ENCODE measurements around the gene PMM2.
"Not testable (repeated sequence)": the region's sequence is repeated elsewhere in the genome, so short reads cannot be mapped to it uniquely, and the experiment has no call there.

The PMM2 gene

DNA sequence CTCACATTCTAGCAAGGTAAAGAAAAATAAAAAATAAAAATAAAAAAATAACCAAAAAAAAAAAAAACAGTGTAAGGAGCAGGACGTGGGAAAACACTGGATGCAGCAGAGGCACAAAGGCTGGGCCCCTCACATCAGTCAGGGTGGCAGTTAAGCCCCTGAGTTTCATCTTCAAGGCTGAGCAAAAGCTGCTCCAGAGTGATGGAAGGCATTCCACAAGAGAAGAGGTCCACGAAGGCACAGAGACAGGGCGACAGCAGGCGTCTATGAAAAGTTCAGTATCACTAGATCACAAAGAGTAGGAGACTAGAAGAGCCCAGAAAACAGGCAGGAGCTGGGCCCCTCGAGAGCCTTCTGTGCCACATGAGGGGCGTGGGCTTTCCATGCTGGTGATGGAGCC lies 12.2 kb upstream of the PMM2 start:
- no peak for DNase-seq

DNA sequence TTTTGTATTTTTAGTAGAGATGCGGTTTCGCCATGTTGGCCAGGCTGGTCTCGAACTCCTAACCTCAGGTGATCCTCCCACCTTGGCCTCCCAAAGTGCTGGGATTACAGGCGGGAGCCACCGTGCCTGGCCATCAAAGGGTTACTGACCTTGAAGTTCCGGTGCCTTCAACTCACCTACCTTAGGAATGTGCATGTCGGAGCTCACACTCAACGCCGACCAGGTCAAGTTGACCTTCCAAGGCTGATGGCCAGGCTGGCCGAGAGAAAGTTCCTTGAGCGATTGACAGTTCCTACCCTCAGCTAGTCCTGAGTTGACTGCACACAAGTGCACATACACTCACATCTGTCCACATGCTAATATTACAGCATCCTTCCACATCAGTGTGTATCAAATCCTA lies 11.3 kb upstream of the PMM2 start:
- not testable (repeated sequence) for DNase-seq

GRCh38 chr16:8788578-8789172 lies 9.0 kb upstream of the PMM2 start:
- no peak for DNase-seq

GRCh38 chr16:8795091-8795490 lies 2.5 kb upstream of the PMM2 start:
- no peak for DNase-seq

DNA sequence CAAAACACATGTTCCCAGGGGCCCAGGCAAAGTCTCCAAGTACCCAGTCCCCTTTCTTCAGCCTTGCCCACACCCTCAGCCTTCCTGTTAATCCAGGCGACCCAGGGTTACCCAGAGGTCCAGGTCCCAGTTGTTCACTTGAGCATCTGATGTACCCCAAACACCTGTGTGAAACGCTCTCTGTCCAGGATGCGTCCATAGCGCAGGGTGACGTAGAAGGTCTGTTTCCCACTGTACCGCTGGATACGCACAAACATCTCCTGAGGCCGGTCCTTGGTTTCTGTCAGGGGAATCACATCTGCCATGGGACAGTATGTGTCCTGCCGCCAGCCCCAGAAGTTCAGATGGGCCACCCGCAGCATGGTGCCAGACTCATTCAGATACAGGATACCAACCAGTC lies 1.8 kb upstream of the PMM2 start:
- no peak for DNase-seq

- no peak for DNase-seq
Observed at GRCh38 chr16:8796469-8797363, 923 bp upstream of the PMM2 start.

- DNase-seq, result peak; percentile 7 to 34
Observed at GRCh38 chr16:8798174-8798527, 512 bp downstream of the PMM2 start.

- no peak for DNase-seq
Observed at GRCh38 chr16:8798535-8799157, 1.0 kb downstream of the PMM2 start.

DNA sequence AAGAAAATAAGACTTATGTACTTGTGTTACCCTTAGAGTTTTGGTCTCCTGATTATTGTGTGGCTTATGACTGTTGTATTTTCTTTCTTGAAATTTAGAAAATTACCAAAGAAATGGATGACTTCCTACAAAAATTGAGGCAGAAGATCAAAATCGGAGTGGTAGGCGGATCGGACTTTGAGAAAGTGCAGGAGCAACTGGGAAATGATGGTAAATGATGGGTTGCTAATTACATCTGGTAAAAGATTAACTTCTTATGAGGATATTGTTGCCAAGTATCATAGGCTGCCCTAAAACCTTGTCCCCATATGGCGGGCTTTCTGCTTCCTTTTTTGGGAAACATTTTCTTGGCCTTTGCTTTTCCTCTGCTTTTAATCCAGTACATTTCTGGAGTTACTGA lies 4.1 kb downstream of the PMM2 start:
- no peak for DNase-seq

GRCh38 chr16:8803733-8804132 lies 6.1 kb downstream of the PMM2 start:
- not testable (repeated sequence) for DNase-seq

GRCh38 chr16:8804313-8804712 lies 6.7 kb downstream of the PMM2 start:
- DNase-seq, result no peak

DNA sequence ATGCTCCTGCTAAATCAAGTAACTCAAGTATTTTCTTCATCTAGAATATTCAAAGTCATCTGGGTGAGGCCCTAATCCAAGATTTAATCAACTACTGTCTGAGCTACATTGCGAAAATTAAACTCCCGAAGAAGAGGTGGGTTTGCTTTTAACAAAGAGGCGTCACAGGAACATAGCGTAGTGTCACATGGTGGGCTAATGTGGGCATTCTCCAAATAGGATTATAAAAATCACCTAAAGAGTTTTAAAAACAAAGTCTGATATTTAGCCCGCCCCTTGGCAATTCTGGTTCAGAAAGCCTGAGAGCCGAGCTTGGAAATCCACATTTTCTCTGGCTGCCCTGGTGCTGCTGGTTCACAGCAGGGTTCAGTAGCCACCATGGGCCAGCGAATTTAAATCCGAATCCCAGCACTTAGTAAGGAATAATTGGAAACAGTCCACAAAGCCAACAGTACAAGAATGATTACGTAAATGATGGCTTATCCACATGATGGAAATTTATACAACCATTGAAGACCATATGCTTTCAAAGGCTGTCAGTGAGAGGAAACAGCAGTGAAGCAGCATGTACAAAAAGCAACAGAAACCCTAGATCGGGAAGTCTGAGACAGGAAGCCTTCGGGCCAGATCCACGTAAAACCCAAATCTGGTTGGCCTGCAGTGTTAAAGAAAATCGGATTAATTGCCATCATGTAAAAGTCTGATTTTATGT lies 8.8 kb downstream of the PMM2 start:
- DNase-seq, result no peak

GRCh38 chr16:8807189-8807588 lies 9.6 kb downstream of the PMM2 start:
- DNase-seq, result no peak

DNA sequence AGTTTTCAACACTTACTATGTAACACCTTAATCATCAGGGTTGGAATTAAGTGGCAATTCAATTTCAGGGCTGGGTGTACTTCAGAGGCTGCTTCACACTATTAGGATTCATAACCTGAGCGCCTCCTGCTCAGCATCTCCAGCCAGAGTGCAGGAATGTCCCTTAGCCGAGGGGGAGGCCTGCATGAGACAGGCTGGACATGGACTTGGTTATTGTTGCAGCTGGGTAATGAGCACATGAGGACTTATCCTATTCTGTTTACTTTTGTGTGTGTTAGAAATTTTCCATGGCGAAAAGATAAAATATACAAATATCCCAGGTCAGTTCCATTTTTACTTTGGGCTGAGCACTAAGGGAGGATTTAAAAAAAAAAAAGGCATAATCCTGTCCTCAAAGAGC lies 10.4 kb downstream of the PMM2 start:
- no peak for DNase-seq

GRCh38 chr16:8808613-8809353 lies 11.1 kb downstream of the PMM2 start:
- DNase-seq, result no peak

- no peak for DNase-seq
Observed at GRCh38 chr16:8812162-8812843, 14.7 kb downstream of the PMM2 start.

- no peak for DNase-seq
Observed at GRCh38 chr16:8814095-8814806, 16.6 kb downstream of the PMM2 start.

DNA sequence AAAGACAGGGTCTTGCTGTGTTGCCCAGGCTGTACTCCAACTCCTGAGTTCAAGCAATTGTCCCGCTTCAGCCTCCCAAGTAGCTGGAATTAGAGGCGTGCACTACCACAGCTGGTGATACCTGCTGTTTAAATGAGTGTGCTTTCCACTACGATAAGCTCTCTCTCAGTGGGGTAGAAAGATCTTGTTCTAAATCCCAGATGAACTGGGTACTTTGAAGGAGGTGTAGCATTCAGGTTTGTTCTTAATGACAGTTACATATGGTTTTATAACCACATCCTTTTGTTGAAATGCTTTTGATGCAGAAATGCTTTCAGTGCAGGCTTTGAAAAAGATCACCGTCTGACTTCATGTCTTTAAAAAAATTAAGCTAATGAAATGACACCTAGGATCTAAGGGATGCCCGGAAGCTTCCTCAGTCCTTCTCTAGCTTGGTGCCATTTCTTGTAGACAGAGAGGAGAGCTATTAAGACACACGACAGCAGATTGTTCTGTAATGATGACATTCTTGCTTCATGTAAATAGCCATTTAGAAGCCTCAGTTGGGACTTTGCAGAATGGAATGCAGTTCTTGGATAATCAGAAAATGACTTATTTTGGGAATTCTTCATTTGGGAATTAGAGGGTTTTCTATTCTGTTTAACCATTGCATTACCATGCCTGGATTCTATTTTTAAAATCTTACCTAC lies 19.5 kb downstream of the PMM2 start:
- no peak for DNase-seq

DNA sequence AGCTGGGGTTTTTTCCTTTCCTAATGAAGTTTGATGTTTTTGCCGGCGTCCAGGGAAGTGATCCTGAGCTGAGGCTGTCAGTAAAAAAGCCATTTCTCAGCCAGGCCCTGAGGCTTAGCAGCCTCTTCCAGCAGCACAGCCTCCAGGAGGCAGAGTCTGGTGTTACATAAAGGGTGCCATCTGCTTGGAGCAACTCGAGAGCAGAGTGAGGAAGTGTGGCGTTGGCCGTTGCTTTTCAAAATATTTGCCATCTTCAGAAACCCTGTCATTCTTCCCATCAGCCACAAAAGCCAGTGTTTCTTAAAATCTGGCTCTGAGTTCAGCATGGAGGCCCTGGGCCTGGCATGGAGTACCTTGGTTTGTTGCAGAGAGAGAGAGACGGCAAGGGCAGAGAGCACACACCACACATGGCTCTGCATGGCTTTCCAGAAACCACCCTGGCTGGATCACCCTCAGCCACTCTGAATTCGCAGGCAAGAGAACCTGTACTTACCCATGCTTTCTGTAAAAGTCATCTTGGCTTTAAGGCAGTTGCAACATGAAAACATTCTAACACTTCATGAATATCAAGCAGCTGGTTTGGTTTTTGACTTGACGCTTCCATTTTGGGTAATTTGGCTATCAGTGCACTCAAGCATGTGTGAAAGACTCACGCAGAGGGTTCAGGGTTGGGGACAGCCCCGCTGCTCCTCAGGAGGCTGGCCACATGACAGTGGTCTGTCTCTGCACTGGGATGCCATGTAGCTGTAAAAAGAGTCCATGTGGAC lies 21.0 kb downstream of the PMM2 start:
- no peak for DNase-seq

GRCh38 chr16:8819411-8820034 lies 21.9 kb downstream of the PMM2 start:
- no peak for DNase-seq

Data from stimulated activated CD4-positive, alpha-beta T cell treated with anti-CD3 and anti-CD28 coated beads, Interleukin-4, amount 100 ng/mL, for 4 hours (primary cell).